Heart left ventricle (tissue), 13 donors: ENCODE results near the gene TMEM198.

Experiments used
- POLR2A ChIP-seq, 2 donors: fragments of 450-650 bp; IDR thresholded peaks; one replicate each; pipeline ENCODE4 v1.6.1; 2017; ENCODE audit warnings: antibody characterized with exemption in 2 of 2, mild to moderate bottlenecking in 2 of 2, moderate library complexity in 2 of 2
- TF ChIP-seq, protein P1 (sequence below), 12 donors: fragments of 200-600 bp; sonication (generic) in 4 of 12; IDR thresholded peaks; one replicate each; pipeline versions ENCODE4 v1.5.0 to v1.8.0; 2018 to 2022; ENCODE audit warnings: antibody characterized with exemption in 12 of 12, mild to moderate bottlenecking in 5 of 12
- donor health status: ischemic (EF 13 %, LVEDD 7.1; RV severe dilation, severe dysfunction).
- donor health status: DM: no; HTN: yes; CAD: no.
- donor health status: DM: no; HTN: no; CAD: no.
- donor health status: ischemic (EF 25% LVEDD 6.9; RV normal size, moderate dysfunction).
- donor health status: ischemic (EF 25% LVEDD 5.7; RV mildly dilated, moderate dysfunction).
- donor health status: ischemic (EF 35%, LVEDD 5.7; RV mildly dilated, moderate dysfunction).
- donor health status: nonischemic (EF 11% LVEDD 7.7; RV severe dilation, severe dysfunction).
- donor health status: DM: yes; HTN: yes; CAD: no.
- donor health status: PGD.
- donor health status: ischemic (EF 29% LVEDD 5.4; RV normal size, mild dysfunction).
- donor health status: nonischemic (EF 23%, LVEDD 6.1; RV moderate dilation, normal function).

DNA sequence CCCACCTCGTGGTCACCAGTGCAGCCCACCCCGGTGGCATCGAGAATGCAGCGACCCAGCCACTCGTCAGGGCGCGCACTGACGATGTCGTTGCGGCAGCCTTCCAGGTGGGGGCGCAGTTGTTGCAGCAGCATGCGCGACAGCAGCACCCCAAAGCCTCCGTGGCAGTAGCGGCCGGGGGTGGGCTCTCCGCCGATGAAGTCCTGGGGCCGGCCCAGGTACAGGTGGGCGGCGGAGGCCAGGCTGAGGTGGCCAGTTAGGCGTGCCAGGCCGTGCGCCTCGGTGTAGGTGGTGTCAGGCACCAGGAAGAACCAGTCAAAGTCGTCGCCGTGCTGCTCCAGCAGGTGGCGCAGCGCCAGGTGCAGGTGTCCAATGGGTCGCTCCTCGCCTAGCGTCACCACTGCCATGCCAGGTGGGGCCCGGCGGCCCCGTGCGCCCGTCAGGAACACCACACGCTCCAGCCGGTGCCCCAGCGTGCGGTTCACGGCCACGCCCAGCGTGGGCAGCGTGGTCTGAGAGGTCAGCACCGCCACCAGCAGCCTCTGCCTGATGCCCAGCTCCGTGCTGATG, 2.1 kb upstream of the TMEM198 start:
- TF ChIP-seq POLR2A (IDR thresholded peaks at IDR 0.05) = peak in 1 of 2 donors; percentile 19
- TF ChIP-seq, protein P1, sequence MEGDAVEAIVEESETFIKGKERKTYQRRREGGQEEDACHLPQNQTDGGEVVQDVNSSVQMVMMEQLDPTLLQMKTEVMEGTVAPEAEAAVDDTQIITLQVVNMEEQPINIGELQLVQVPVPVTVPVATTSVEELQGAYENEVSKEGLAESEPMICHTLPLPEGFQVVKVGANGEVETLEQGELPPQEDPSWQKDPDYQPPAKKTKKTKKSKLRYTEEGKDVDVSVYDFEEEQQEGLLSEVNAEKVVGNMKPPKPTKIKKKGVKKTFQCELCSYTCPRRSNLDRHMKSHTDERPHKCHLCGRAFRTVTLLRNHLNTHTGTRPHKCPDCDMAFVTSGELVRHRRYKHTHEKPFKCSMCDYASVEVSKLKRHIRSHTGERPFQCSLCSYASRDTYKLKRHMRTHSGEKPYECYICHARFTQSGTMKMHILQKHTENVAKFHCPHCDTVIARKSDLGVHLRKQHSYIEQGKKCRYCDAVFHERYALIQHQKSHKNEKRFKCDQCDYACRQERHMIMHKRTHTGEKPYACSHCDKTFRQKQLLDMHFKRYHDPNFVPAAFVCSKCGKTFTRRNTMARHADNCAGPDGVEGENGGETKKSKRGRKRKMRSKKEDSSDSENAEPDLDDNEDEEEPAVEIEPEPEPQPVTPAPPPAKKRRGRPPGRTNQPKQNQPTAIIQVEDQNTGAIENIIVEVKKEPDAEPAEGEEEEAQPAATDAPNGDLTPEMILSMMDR (IDR thresholded peaks at IDR 0.05) = peak; percentile 73 to 95 (median 84)
